Suprapubic skin (tissue), 3 donors: ENCODE results near the gene SSTR3.

Experiments
- CTCF ChIP-seq, 2 donors: fragments of 200-600 bp in 1 of 2; fragments of 450-650 bp in 1 of 2; sonication (generic) in 1 of 2; IDR thresholded peaks; one replicate each; pipeline ENCODE4 v1.5.1; 2016 to 2019; ENCODE audit warnings: antibody characterized with exemption in 2 of 2, mild to moderate bottlenecking in 1 of 2, moderate library complexity in 1 of 2
- POLR2A ChIP-seq, 2 donors: fragments of 450-650 bp; IDR thresholded peaks; one replicate each; pipeline ENCODE4 v1.6.1; 2017; ENCODE audit warnings: antibody characterized with exemption in 2 of 2, mild to moderate bottlenecking in 2 of 2, moderate library complexity in 2 of 2

DNA sequence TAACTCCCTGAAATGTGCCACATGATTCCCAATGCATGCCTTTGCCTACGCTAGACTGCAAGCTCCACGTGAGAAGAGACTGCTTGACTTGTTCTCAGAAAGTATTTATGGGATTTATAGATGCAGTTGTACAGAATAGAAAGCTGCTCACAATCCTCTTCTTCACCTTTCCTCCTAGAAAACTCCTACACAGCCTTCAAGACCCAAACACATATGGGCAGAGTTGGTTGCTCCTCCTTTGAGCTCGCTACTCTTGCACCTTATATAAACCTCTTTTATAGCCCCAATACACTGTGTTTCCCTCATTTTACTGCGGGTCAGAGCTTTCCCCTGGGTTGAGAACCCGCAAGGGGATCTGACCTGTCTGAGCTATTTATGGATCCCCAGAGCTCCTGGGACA is 40.6 kb downstream of the SSTR3 start:
- TF ChIP-seq CTCF (IDR thresholded peaks at IDR 0.05) (no peak), POLR2A (IDR thresholded peaks at IDR 0.05) (no peak)
